Kasumi-1 (cell line): ENCODE measurements around the gene TICAM2.

Source experiments
- DNase-seq, 2 experiments: peaks; one replicate each; lab custom pipeline; 2025; lab: John Stamatoyannopoulos, UW

TICAM2 gene

DNA sequence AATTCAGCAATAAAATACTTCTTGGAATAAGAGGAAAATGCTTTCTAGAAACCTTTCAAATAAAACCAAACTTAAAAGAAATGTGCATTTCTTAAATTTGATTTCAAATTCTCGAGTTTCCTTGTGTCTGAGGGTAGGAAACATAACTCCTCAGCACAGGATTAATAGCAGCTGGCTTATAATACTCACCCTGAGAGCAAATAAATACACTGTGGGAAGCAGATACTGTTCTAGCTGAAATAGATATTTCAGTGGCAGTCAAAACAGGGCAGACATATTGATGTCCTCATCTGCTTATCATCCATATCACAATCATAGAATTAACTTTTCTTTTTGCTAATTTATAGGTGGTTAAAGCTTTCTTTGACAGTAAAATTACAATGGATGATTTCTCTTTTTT, 33.6 kb downstream of the TICAM2 start:
- no peak for DNase-seq

DNA sequence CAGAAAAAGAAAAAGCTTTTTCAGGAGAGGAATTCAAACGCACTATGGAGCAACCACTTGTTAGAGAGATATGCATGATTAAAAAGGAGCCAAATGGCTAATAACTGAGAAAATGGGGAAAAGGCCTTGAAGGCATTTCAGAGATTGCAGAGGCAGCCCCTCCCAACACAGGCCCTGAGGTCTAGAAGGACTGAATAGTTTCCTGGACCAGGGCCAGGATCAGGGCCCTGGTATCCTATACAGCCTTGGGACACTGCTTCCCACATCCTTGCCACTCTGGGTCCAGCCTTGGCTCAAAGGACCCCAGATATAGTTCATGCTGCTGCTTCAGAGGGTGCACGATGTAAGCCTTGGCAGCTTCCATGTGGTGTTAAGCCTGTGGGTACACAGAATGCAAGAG, 37.0 kb downstream of the TICAM2 start:
- no peak for DNase-seq

DNA sequence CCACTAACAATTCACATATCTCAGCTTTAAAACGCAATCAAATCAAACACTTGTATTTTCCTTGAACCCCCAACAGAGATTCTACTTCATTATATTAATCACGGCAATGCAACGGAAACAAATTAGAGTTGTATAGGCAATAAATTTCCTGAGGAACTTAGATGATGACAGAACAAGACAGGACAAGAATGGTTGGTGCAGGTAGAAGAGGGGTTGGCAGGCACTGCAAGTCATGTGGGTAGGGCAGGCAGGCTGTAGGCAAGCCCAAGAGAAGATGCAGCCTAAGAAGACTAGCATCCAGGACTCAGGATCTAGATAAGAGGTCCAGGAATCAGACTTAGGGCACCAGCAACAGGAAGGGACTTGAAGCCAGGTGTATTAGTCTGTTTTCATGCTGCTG, 41.1 kb downstream of the TICAM2 start:
- DNase-seq = no peak

DNA sequence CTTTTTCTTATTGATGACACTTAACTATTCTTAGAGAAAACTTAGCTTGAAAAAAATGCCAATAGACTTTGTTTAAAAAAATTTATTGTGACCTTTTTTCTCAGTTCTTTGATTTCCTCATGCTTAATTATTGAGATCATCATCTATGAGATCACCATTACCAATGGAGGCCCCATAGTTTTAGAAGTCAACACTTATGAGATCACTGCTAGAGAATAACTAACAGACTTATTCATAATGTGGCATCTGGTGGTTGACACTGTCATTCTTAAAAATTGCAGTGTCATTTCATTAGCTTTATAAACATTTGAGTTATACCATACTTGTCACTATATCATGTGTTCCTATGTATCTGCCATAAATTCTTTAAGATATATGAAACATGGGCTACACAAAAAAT, 42.8 kb downstream of the TICAM2 start:
- DNase-seq = no peak

DNA sequence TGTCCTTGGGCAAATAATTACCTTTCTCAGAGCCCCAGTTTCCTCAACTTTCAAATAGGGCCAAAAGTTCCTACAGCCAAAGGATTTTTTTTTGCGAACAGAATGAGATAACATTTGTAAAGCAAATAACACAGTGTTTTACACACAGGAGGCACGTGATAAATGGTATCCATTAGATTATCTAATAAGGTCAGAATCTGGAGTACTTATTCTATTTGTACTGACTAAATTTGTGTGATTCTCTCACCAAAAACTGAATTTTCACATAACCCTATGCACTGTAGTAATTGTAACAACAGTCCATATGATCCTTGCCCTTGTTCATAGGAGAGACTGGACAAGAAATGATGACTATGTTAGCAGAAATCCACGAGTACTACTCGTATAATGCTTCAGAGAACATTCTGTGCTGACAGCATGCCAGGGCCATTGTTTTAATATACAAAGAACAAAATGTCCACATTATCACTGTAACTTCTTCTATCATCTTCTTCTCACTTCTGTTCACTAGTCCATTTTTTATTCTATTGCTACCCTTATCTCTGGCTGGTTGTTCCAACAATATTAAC, 43.8 kb downstream of the TICAM2 start:
- no peak for DNase-seq

DNA sequence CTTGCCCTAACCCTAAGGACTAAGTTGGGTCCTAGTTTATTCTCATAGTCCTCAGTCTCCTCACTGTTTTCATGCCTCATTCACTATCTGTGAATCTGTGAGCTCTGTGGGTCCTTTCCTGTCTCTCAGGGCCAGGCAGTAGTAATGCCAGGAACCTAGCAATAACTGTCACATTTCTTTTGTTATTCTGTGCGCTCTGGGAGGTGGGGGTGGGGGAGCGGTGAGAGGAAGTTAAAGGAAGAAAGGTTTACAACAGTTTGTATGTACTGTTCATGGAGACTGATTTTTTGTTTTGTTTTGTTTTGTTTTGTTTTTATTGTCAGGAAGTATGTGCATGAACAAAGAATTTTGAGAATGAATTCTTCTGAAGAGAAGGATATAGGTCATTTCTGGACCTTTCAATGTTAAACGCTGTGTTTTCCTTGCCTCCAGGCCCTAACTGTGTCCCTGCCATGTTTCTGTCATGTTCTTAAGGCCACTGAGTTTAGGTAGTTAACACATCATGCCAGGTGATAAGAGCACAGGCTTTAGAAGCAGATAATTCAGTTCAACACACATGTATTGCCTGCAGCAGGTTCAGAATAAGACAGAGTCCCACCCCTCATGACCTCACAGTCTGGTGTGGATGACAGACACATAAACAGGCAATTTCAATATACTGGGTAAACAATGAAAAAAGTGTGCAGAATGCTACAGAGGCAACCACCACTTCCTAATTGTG, 44.5 kb downstream of the TICAM2 start:
- DNase-seq = peak; percentile 13 to 25

DNA sequence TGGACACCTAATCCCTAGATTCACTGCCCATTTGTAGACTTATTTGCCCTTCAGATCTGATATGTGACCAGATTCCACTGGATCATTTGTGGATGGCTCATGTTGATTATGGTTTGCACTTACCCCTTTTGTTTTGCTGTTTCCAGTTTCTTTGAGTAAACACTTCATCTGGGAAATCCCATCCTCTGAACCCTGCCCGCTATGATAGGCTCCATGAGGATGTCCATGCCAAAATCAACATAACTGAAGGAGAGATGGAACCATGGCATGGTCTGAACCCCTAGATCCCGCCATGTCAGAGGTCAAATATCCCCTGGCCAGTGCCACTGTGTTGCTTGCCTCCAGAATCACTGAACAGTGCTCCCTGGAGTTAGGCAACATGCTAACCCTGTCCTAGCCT, 46.0 kb downstream of the TICAM2 start:
- no peak for DNase-seq

DNA sequence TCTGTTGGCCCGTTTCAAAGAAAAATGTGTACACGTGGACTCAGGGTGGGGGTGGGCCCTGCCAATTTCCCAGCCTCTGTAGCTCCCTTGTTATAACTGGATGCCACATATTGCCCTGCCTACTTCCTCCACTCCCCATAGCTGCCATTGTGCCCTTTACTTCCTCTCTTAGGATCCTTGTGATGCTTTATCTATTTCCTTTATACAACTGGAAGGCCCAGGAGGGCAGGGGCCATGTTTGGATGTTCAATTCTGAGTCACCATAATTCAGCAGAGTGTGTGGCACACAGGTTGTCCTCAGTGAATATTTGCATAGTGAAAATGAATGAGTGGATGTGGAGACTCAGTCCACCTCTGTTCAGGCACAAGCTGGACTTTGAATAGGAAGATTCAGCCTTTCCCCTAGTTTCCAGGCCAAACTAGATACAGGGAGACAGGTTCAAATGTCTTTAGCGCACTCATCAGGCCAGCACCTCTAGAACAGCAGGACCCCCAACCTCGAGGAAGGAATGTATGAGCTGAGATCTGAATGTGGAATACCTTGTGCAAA, 47.1 kb downstream of the TICAM2 start:
- peak; percentile 11 to 31 for DNase-seq

DNA sequence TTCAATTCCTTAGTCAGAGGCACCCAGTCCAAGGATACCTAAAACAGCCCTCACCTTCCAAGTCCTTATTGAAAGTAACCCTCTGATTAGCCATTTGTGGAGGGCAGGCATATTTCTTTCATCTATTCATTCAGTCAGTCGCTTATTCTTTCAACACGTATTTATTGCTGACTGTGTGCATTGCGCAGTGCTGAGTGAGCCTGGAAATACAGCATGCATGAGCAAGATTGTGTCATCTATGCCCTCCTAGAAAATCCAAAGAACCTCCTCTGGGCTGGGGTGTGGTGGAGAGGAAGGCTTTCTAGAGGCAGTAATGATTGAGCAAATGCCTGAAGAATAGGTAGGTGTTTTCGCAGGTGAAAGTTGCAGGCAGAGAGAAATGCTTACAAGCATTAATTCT, 49.2 kb downstream of the TICAM2 start:
- no peak for DNase-seq

DNA sequence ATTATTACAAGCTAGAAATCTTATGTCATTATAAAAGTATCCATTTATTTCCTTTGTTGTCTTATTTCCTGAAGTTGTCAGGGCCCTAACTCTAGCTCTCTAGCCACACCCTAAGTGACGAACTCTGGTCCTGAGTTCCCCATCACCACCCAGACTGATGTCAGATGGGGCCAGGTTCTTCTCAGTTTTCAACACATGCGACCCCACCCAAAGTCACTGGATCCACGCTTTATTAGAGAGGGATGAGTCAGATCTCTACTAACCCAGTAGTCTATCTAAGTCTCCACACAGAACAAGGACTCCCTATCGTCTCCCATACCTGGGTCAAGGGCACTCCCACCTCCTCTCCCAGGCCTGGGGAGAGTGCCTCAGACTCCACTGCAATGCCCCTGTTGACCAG, 50.9 kb downstream of the TICAM2 start:
- no peak for DNase-seq

DNA sequence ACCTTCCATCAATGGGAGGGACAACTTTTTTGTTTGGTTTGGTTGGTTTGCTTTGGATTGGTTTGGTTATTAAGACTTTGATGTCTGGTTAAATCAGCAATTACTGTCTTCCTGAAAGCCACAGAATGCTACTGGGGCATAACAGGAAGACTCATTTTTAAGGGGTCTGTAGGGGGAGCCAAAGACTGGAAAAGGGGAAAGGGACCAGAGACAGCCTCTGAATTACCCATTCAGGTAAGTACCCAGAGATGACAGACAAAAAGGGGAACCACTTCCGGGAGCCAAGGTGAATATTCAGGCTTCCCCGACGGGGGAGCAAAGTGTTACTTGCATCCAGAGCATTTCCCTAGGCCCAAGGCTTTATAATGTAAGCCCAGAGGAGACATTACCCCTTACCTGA, 53.1 kb downstream of the TICAM2 start:
- DNase-seq = no peak

DNA sequence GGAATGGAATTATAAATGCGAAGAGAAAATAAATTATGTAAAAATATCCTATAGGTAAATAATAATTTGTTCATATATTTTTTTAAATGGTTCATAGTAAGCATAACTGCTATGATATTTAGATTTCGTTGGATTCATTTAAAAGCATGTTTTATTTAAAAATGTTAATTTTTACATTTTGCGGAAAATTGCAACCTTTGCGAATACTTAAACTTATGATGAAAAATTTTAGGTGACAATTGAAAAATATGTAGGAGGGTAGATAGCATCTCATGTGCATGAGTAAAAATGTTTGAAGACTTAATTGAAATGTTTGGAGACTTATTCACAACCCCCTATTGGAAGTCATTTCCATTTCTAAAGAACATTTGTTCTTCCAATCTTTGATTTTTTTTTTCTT, 53.6 kb downstream of the TICAM2 start:
- DNase-seq = no peak

DNA sequence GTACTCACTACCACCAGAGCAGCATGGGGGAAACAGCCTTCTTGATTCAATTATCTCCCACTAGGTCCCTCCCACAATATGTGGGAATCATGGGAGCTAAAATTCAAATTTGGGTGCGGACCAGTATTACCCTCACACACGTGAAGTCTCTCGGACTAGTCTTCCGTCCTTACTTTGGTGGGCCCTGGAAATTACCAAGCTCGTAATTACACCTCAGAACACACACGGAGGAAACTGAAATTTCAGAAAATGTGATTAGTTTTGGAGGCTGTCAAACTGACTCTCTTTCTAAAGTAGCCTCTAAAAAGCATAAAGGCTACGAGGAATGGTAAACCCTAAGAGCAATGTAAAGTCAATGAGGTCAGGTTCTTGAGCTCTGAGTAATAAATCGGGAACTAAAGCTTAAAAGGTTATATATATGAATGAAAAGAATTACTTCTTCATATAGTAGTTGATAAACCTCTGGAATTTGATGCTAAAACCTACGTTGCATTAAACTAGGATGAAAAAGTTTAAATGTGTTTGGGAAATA, 56.9 kb downstream of the TICAM2 start:
- no peak for DNase-seq

DNA sequence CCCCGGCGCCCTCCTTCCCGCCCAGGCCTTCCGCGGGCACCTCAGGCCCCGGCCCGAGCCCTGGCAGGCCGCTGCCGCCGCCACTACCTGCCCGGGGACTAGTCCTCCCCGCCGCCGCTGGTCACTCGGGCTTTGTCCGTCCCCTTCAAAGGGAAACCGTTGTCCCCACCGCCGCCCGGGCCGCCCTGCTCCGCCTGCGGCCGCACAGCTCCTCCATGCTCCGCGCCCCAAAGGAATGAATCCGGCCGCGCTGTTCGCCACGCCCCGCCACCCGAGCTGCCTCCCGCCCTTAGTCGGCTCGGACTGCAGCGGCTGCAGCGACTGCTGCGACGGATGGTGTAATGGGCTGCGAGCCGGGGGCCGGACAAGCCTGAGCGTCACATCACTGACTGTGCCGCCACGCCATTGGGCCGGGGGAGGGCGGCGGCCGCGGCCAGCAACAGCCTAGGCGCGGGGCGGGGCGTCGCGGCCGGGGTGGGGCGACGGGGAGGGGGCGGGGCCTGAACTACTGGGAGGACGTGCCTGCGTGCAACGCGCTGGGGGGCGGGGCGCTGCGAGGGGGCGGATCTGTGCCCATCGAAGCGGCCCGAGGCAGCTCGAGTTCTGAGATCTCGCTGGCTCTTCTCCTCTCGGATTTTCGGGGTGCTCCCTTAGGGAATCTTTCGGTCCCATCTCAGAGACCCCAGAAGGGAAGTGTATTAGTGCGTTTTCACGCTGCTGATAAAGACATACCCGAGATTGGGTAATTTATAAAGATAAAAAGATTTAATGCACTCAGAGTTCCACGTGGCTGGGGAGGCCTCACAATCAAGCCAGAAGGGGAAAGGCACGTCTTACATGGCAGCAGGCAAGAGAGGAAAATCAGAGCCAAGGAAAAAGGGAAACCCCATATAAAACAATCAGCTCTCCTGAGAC, 57.6 kb downstream of the TICAM2 start, which contains the start of gene FEM1C:
FEM1C (minus strand) TSS at position 340 of the 915 bp plus-strand sequence. CDS start 1,282 bp downstream, outside the sequence.
- peak; percentile 90 to 91 for DNase-seq

DNA sequence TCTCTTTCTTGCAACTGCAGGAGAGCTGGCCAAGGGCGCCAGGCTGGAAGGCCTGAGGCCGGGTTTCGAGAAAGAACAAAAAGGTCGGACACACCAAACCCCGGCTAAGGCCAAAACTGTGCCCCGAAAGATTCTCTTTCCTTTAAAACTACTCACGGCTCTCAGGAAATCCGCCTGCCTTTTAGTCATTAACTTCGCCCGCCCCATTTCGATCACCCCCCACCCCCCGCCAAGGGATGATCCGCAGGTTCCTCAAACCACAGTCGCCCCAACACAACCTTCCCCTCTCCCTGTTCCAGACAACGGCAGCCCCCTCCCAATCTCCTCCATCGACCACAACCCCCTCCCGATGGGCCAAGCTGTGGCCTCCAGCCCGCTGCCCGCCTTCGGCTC, 58.2 kb downstream of the TICAM2 start:
- peak; percentile 74 to 78 for DNase-seq

DNA sequence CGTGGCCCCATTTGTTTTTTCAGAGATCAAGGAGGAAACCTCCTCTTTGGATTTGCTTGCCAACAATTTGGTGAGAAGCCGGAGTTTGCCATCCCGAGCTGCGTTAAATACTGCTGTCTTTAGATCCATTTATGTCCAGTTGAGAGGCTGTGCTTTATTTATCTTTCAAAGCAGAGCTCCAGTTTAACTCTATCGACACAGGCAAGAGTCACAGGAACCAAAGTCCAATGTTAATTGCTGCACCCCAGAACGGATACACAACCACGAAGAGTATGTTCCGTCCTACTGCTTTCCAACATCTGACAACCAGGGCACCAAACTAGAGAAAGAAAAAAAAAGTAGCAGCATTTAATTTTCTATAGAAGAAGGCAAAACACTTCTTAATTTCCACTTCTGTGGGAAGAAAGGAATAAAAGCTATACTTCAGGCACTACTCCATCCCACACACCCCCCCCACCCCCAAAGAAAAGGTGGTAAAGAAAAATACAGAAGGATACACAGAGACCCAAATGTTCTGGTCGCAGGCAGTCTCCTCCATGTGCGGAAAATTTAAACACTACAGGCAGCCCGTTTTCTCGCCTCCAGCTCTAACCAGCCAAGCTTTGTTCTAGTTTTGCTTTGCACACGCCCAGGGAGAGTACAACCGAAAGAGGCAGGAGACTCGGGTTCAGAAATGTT, 58.8 kb downstream of the TICAM2 start:
- DNase-seq = peak in 1 of 2 experiments; percentile 74

DNA sequence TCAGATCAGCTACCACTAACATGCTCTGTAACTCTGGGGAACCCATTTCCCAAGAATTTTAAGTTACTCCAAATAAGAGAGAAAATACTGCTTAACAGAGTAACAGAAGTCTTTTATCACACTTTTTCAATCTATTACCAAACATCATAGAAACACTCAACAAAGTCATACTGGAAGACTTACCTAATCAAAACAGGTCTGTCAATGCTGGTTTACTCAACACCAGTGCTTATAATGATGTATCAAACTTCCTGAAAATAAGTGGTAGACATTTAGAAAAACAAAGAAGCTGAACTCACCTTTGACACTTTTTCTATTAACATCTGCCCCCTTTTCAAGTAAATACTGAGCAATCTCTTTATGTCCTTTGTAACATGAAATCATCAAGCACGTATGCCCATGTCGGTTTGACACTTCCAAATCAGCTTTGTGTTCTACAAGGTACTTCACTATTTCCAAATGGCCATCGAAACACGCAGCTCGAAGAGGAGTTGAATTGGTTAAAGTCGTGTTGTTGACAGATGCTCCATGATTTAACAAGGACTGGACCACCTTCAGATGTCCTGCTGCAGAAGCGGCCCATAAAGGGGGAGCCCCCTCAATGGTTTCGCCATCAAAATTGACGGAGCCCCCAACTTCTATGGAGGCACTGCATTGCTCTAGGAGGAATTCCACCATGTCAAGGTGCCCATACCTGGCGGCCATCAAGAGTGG, 59.5 kb downstream of the TICAM2 start:
- DNase-seq = no peak

DNA sequence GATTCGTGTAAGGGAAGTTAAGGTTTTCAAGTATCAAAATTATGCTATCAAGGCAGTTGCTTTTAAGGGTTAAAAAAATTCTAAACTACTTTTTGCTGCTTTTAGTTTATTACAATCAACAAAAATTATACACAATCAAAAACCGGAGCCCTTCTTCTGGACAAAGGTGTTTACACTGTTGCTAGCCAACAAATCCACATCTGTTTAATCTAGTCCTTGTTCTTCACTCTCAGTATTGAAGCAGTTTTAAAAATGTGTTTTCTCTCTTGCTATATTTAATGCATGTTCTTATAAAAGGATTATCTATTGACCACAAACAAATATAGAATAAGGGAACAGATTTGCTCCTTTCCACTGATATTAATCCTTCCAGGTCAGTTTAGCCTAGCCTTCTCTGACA, 60.2 kb downstream of the TICAM2 start:
- DNase-seq = peak in 1 of 2 experiments; percentile 11

DNA sequence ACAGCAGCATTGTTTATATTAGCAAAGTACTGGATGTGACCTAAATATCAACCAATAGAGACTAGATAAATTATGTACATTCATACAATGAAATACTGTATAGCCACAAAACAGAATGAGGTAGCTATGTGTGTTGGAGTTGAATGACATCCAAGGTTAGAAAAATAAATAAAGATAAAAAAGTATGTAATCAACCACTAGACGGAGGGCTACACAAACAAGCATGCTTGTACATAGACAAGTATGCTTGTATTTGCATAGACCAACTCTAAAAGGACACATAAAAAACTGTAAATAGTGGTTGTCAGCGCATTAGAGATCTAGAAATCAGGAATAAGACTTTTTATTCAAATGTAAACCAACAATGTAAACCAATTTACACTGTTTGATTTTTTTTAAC, 60.7 kb downstream of the TICAM2 start:
- no peak for DNase-seq

DNA sequence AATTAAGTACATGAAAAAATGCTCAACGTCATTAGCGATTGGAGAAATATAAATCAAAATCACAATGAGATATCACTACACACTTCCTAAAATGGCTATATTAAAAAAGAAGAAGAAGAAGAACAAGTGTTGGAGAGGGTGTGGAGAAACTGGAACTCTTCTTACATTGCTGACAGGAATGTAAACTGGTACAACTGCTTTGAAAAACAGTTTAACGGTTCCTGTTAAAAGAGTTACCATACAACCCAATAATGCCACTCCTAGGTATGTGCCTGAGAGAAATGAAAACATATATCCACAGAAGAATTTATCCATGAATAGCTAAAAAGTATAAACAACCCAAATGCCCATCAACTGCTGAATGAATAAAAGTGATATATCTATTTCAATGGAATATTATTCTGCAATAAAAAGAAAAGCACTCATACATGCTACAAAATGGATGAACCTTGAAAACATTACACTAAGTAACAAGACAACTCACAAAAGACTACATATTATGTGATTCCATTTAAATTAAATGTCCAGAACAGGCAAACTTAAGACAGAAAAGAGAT, 66.7 kb downstream of the TICAM2 start:
- DNase-seq = no peak

DNA sequence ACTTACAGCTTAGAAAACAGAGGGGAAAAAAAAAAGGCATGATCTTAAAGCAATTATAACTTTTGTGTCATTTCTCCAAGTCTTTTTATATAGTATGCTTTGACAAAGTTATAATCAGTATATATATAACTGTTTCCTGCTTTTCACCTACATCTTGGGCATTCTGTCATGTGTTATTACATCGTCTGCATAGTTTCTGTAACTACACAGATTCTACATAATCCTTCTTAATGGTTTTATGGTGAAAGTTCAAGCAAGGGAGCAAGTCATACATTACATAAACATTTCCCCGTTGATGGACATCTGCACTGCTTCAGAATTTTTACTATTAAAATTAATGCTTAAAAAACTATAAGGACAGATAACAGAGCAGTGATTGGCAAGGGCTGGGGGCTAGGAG, 69.8 kb downstream of the TICAM2 start:
- DNase-seq = no peak
